Activated CD8-positive, alpha-beta memory T cell treated with anti-CD3 and anti-CD28 coated beads, Interleukin-2, amount 50 U/mL, for 4 hours (primary cell): Measurements from ENCODE around the gene NPPA.

ENCODE experiments used
- DNase-seq: peaks from one replicate; pipeline ENCODE4 v3.0.0-alpha.2; 2020

Gene NPPA

GRCh38 chr1:11841245-11842153, 6.1 kb downstream of the NPPA start:
- DNase-seq, result no peak

- DNase-seq, result no peak
These were observed 7.6 kb downstream of the NPPA start for GRCh38 chr1:11839727-11840705.

GRCh38 chr1:11838349-11839272, 9.0 kb downstream of the NPPA start:
- DNase-seq, result peak; percentile 78

DNA sequence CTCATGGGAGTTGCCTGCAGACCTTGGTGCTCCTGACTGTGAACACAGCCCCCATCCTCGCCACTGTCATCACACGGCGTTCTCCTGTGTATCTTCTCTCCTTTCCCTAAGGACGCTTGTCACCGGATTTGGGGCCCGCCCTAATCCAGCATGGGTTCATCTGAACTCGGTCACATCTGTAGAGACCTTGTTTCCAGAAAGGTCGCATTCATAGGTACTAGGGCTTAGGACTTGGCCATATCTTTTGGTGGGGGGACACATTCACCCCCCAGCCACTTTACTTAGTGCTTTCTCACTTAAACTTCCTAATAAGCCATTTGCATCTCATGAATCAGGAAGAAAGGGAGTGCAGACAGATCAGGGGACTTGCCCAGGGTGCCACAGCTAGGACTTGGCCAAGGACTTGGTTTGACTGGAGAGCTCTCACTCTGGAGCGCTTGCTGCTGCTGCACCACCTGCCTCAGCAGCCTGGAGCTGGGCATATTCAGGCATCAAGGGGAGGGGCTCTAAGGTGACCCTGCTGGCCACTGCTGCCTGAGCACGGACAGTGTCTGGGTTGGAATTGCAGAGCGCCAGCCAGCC, 9.7 kb downstream of the NPPA start:
- no peak for DNase-seq

GRCh38 chr1:11836955-11837766, 10.4 kb downstream of the NPPA start:
- no peak for DNase-seq

GRCh38 chr1:11835441-11836225, 11.9 kb downstream of the NPPA start:
- DNase-seq, result no peak

- DNase-seq, result no peak
These were observed 13.7 kb downstream of the NPPA start for GRCh38 chr1:11833900-11834299.

- no peak for DNase-seq
These were observed 14.1 kb downstream of the NPPA start for GRCh38 chr1:11833497-11833896.

- DNase-seq, result no peak
These were observed 15.4 kb downstream of the NPPA start for GRCh38 chr1:11831945-11832725.

GRCh38 chr1:11828511-11828910, 19.1 kb downstream of the NPPA start:
- DNase-seq, result no peak

DNA sequence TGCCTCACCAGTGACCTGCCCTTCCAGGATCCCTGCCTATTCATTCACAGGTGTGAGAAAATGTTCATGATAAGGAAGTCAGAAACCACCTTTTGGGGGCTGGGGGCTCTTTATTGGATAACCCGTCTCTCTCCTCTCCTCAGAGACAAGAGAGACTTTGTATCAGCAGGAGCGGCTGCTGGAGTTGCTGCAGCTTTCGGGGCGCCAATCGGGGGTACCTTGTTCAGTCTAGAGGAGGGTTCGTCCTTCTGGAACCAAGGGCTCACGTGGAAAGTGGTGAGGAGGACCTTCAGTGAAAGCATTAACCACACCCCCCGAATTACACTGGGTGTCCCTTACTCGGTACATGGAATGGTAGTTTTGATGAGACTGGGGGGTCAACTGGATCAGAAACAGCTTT, 20.6 kb downstream of the NPPA start:
- no peak for DNase-seq

DNA sequence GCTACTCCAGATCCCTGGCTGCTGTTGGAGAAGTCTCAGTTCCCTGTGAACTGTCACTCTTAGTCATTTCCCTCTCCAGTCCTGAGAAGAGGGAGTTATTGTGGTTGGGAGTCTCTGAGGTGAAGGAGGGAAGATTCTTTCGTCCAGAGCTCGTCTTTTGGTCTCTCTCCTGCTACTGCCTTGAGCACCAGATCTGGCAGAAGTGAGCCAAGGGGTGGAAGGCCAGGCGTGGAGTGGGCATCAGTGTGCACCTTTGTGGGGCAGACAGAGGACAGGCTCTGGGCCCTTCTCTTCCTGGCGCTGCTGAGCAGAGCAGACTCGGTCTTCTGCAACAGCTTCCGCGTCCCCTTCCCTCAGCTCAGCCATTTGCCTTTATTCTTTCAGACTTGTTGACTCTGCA, 22.5 kb downstream of the NPPA start:
- DNase-seq, result no peak

DNA sequence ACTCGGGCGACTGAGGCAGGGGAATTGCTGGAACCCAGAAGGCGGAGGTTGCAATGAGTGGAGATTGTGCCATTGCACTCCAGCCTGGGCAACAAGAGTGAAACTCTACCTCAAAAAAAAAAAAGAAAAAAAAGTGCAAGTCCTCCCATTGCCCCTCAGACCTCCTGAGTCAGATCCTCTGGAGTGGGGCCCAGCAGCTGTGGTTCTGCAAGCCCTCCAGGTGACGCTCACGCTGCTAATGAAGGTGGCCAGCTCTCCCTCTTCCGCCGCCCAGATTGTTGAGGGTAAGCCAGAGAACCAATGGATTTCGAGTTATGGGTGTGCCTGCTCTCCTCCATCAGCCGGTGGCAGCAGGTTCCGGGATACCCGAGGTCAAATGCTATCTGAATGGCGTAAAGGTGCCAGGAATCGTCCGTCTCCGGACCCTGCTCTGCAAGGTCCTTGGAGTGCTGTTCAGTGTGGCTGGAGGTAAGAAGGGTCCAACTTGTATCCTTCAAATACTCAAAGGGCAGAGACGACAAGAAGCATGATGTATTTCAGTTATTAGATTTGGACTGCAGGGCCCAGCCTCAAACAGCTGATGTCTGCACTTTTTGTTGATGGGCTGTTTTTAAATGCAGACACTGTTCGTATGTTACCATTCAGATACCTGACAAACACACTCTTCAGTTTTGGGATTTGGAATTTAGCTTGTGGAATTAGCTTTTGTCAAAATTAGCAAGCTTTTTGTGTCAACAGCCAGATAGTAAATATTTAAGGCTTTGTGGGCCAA, 24.0 kb downstream of the NPPA start:
- no peak for DNase-seq

- DNase-seq, result no peak
These were observed 25.5 kb downstream of the NPPA start for GRCh38 chr1:11822091-11822490.

DNA sequence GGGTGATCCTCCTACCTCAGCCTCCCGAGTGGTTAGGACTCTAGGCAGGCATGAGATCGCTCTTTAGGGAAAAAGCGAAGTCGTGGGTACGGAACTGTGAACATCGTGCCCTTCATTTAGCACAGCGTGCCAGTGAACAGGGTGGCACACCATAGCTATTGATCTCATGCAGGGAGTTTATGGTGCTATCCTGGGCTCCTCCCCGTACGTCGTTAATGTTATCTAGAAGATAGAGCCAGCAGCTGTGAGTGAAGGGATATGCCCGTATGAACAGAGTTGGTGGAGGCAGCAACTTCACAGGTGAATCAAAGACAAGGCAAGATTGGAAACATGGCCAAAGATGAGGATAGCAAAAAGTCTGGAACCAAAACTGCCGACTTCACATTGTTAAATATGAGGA, 30.4 kb downstream of the NPPA start:
- no peak for DNase-seq

DNA sequence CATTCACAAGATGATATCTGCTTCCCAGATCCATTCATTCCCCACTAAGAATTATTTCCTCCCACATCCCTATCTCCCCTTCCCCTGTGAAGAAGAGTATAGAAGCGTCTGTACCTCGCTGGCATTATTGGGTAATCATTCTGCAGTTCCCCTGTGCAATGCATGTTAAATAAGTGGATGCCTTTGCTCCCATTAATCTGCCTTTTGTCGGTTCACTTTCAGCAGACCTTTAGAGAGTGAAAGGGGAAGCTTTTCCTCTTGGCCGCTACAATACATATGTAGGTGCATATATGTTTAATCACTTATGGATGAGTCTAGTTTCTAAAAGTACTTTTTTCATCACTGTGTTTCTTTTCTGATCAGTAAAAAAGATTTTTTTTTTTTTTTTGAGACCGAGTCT, 34.6 kb downstream of the NPPA start:
- no peak for DNase-seq

DNA sequence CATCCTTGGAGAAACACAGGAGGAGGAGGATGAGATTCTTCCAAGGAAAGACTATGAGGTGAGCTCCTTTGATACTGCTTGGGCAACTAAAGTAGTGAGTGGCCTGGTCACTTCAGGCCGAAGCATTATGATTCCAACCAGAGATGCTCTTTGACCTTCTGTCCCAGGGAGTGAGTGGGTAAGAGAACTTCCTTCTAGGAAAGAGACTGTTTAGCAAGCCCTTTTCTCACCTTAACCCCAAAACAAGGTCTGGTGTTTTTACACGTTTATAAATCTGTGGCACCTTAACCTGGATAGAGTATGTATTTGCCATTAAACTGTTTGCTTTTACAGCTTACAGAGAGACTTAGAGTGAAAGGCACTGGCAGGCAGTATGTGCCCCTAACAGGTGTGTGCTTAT, 40.5 kb downstream of the NPPA start:
- no peak for DNase-seq

GRCh38 chr1:11806307-11806936, 41.2 kb downstream of the NPPA start:
- DNase-seq, result no peak
